Skin of body (tissue), 2 donors: Measurements from ENCODE around the gene ALG10. TPM values are rescaled to one million over a fixed set of nuclear protein-coding genes. Genes with fewer than 3 reads are reported as not detected.
"Not testable (repeated sequence)": the region's sequence is repeated elsewhere in the genome, so short reads cannot be mapped to it uniquely, and the experiment has no call there.

ENCODE experiments used
- DNase-seq: peaks from one replicate; lab custom pipeline; 2025; lab: John Stamatoyannopoulos, UW
- total RNA-seq: library from RNA; depleted of rRNA; stranded (reverse); fragments of >200 nt; gene quantifications from one replicate; pipeline ENCODE4 v1.2.3, GENCODE V29; 2014

Gene ALG10, protein sequence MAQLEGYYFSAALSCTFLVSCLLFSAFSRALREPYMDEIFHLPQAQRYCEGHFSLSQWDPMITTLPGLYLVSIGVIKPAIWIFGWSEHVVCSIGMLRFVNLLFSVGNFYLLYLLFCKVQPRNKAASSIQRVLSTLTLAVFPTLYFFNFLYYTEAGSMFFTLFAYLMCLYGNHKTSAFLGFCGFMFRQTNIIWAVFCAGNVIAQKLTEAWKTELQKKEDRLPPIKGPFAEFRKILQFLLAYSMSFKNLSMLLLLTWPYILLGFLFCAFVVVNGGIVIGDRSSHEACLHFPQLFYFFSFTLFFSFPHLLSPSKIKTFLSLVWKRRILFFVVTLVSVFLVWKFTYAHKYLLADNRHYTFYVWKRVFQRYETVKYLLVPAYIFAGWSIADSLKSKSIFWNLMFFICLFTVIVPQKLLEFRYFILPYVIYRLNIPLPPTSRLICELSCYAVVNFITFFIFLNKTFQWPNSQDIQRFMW
- total RNA-seq, result 14.1 TPM

- DNase-seq, result peak; percentile 98
These were observed at the start of gene ALG10 for GRCh38 chr12:34022079-34022830. Gene ALG10, plus strand, starts transcription at chr12:34022496. Its CDS starts 104 bp downstream, at chr12:34022600.

GRCh38 chr12:33972884-33973283 is 49.4 kb upstream of the ALG10 start:
- DNase-seq, result not testable (repeated sequence)

- DNase-seq, result no peak
These were observed 44.4 kb upstream of the ALG10 start for GRCh38 chr12:33977887-33978286.

DNA sequence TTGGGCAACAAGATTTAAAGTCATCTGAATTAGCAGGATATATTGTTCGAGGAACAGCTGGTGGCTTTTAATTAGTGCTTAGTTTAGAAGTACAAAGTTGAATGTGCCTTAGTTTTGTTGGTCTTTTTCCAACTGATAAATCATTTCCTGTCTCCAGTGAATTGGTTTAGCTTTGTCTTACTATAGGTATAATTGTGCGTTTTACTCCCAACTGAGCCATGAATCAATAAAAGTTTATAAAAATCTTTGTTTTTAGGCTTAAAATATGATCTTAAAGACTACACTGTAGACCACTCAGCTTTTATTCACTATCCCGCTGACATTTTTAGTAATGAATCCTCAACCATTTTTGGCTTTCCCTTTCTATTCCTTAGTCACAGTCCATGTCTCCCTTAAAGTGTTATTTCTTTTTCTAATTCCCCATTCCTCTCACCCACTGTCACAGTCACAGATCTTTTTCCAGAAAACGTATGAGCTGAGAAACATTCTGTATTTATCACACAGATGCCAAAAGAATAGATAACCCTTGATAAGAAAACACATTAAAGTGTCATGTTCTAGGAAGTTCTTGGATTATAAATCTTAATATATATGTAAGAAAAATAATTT is 34.0 kb upstream of the ALG10 start:
- no peak for DNase-seq

- no peak for DNase-seq
These were observed 33.4 kb upstream of the ALG10 start for GRCh38 chr12:33988913-33989312.

DNA sequence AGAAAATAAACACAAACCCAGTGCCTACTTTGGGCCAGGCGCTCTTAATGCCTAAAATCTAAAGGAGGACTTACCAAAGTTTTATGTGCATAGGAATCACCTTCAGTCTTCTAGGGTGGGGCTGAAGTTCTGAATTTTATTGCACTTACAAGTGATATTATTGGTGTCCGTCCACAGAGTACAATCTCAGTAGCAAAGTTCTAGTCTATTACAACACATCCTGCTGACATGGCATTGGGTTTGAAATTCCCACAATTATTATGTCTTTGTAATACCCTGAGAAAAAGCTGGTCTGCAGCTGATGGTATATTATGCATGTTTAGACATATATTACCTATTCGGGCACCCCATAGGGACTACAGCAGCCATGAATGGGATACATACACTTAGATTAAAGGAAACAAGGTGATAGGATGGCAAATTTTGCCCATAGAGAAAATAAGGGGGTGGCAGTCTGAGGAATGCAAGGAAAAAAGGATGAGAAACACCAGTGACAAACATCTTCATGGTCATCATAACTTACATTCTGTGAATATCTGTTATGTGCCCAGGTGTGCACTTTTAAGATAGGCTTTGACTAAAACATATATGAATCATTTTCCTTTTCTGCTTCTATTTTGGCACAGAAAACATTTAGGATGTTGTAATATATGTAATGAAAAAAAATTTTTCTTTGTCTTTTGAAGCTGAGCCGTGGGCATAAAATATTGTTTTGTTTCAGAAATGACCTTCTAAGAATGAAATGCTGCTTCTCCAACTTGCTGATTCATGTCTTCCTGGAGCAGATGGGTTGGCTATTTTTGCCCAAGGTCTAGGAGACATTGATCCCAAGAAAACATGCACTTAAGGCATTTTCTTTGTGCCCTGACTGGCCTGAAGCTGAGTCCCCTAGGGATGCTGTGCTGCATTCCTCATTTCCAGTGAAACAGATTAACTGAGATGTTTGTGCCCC is 27.2 kb upstream of the ALG10 start:
- DNase-seq, result no peak

DNA sequence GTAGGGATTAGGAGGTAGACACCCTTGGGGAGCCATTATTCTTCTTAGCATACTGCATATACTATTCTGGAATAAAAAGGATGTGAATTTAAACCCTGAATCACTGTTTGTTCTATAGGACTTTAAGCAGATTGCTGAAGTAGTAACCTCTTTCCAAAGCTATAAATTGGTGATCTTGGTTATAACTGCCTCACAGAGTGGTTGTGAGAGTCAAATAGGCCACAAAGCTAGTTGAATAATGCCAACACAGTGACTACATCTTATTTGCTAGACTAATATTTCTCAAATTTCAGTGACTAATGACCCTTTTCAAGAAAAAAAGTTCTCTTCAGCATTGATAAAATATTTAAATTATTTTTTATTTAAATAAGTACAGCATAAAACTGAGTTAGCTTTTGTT is 13.5 kb upstream of the ALG10 start:
- not testable (repeated sequence) for DNase-seq

GRCh38 chr12:34016361-34016760 is 5.9 kb upstream of the ALG10 start:
- DNase-seq, result no peak

GRCh38 chr12:34021071-34021470 is 1.2 kb upstream of the ALG10 start:
- DNase-seq, result no peak

- DNase-seq, result not testable (repeated sequence)
These were observed 5.4 kb downstream of the ALG10 start for GRCh38 chr12:34027661-34028060.

DNA sequence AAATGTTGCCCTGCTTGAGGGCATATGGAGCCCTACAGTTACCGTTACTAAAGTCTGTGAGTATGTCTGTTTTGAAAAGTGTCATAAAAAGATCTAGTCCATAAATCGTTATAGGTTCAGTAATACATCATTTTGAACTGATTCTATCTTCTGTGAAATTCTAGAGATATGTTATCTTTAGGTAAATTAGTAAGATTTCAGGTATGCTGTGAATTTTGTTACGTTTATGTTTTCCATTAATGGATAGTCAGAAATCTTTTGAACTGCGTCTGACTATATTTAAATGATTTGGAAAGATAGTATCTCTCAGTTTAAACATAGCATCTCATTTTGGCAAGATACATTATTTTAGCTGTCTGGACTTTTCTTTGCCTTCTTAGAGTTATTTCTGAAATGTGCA is 8.3 kb downstream of the ALG10 start:
- DNase-seq, result no peak

DNA sequence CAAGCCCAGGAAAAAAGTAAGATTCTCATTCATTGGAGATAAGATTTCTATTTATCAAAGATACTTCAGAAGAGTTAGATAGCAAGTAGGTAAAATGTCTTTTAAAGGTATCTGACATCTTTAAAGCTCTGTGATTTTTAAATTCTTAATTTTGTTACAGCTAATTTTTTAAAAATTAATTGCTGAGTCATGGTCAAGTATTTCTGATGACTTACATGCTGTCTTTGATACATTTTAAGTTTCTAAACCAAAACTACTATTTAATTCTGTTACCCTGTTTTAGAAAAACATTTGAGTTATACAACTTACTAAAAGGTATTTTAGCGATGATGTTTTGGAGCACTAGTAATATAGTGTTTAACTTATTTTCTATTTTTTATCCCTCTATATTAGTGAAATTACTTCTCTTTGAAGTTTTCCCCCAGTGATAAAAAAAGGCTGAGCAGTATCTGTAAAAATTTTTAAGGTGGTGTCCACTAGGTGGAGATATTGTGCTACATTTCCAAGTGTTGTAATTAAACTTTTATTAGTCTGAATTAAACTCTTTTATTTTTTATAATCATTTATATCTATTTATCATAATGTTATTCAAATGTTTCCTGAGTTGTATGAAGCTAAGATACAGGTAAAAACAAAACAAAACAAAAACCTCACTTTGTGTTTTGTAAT is 11.5 kb downstream of the ALG10 start:
- no peak for DNase-seq

GRCh38 chr12:34038357-34038756 is 16.1 kb downstream of the ALG10 start:
- not testable (repeated sequence) for DNase-seq

- DNase-seq, result no peak
These were observed 24.3 kb downstream of the ALG10 start for GRCh38 chr12:34046570-34046969.

GRCh38 chr12:34047855-34048254 is 25.6 kb downstream of the ALG10 start:
- not testable (repeated sequence) for DNase-seq

- DNase-seq, result no peak
These were observed 26.4 kb downstream of the ALG10 start for GRCh38 chr12:34048714-34049113.

- DNase-seq, result no peak
These were observed 29.2 kb downstream of the ALG10 start for GRCh38 chr12:34051486-34051885.

DNA sequence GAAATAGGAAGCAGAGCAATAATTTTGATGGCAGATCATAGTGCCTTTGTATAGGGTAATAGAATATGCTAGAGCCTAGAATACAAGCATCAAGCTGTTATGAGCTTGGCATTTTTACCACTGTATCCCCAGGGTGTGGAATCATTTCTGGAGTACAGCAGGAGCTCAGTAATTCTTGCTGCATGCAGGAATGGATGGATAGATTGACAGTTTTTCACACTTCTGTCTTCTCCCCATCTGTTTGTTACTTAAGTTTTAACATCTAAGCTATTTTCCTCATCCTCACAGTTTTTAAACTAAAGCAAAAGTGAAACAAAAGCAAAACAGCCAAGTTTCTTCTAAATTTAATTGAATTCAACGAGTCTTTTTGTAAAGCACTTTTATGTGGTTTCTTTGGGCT is 32.6 kb downstream of the ALG10 start:
- DNase-seq, result no peak
